HepG2 (cell line): ENCODE results near the gene IGDCC3. TPM values are rescaled to one million over a fixed set of nuclear protein-coding genes. Genes with fewer than 3 reads are reported as not detected.

Experiments
- BCL6 ChIP-seq: IDR thresholded peaks from 2 replicates; pipeline ENCODE4 v1.6.1; 2016; ENCODE audit warnings: missing genetic modification reagents, missing compliant biosample characterization
- CBX2 ChIP-seq, 2 experiments: fragments of 200-600 bp in 1 of 2; sonication (generic); formaldehyde crosslinking in 1 of 2; IDR thresholded peaks; 2 replicates each; pipeline versions ENCODE4 v1.7.0 to v1.8.1; 2018 to 2022; ENCODE audit warnings: low read depth in 2 of 2, low read length in 1 of 2, mild to moderate bottlenecking in 1 of 2, missing genetic modification reagents in 1 of 2
- HNF4A ChIP-seq: sonication (generic); formaldehyde crosslinking; IDR thresholded peaks from 2 replicates; pipeline ENCODE4 v1.4.0; 2020; ENCODE audit warnings: missing genetic modification reagents
- MNT ChIP-seq: fragments of 450-650 bp; IDR thresholded peaks from 2 replicates; pipeline ENCODE4 v1.6.1; 2016
- POLR2A ChIP-seq, 2 experiments: IDR thresholded peaks; 2 replicates each; pipeline ENCODE4 v1.6.1; 2011; ENCODE audit warnings: low read depth in 2 of 2, low read length in 2 of 2, mild to moderate bottlenecking in 1 of 2, moderate library complexity in 1 of 2; ENCODE audit not compliant: insufficient read depth in 1 of 2
- SAP130 ChIP-seq: IDR thresholded peaks from 2 replicates; pipeline ENCODE4 v1.6.1; 2016; ENCODE audit warnings: low read depth
- SIX1 ChIP-seq: sonication (generic); formaldehyde crosslinking; IDR thresholded peaks from 2 replicates; pipeline ENCODE4 v1.4.0; 2020; ENCODE audit warnings: missing genetic modification reagents, borderline replicate concordance
- SNAPC2 ChIP-seq: sonication (generic); formaldehyde crosslinking; IDR thresholded peaks from 2 replicates; pipeline ENCODE4 v1.8.1; 2022; ENCODE audit warnings: mild to moderate bottlenecking, missing genetic modification reagents
- SNRNP70 ChIP-seq: fragments of 200-400 bp; formaldehyde crosslinking; IDR thresholded peaks from 2 replicates; pipeline ENCODE4 v1.6.1; 2017; ENCODE audit warnings: mild to moderate bottlenecking, low read depth, low read length, moderate library complexity
- ZNF225 ChIP-seq: sonication (generic); formaldehyde crosslinking; IDR thresholded peaks from 2 replicates; pipeline ENCODE4 v1.4.0; 2020; ENCODE audit warnings: mild to moderate bottlenecking, missing genetic modification reagents
- polyA plus RNA-seq, 8 experiments: library from polyadenylated mRNA; depleted of rRNA in 3 of 8; stranded (reverse) in 7 of 8; unstranded in 1 of 8; fragments of >200 nt; fragmentation: Illumina TruSeq in 4 of 8; extraction: Trizol in 4 of 8; gene quantifications; 2 replicates each; pipeline versions ENCODE4 v1.2.1 to v1.2.3, GENCODE V29; 2011 to 2016; ENCODE audit warnings: low read depth in 4 of 8, missing spikeins in 1 of 8, mixed read lengths in 1 of 8; ENCODE audit not compliant: insufficient read depth in 1 of 8
- total RNA-seq, 5 experiments: library from RNA; depleted of rRNA; stranded (reverse); fragments of >200 nt; fragmentation: Illumina TruSeq; extraction: Trizol; gene quantifications; 2 replicates each; pipeline ENCODE4 v1.2.3, GENCODE V29; 2016; ENCODE audit warnings: low read depth in 1 of 5
- TF ChIP-seq, protein P1 (sequence below): sonication (generic); formaldehyde crosslinking; IDR thresholded peaks from 2 replicates; pipeline ENCODE4 v1.4.0; 2020; ENCODE audit warnings: mild to moderate bottlenecking, missing genetic modification reagents
- TF ChIP-seq, protein P2 (sequence below): sonication (generic); formaldehyde crosslinking; IDR thresholded peaks from 2 replicates; pipeline ENCODE4 v1.4.0; 2020; ENCODE audit warnings: mild to moderate bottlenecking, missing genetic modification reagents
- TF ChIP-seq, protein P3 (sequence below): sonication (generic); formaldehyde crosslinking; IDR thresholded peaks from 2 replicates; pipeline ENCODE4 v1.9.0; 2022; ENCODE audit warnings: missing genetic modification reagents, mild to moderate bottlenecking, borderline replicate concordance
- TF ChIP-seq, protein P4 (sequence below): sonication (generic); formaldehyde crosslinking; IDR thresholded peaks from 2 replicates; pipeline ENCODE4 v1.5.0; 2020; ENCODE audit warnings: mild to moderate bottlenecking, missing genetic modification reagents

Gene IGDCC3
- total and polyA plus RNA-seq, 2 of the 13 experiments (the other 11 are each of a cell fraction or from before 2014, with no cell fraction given), result 30.1 to 51.8 TPM

DNA sequence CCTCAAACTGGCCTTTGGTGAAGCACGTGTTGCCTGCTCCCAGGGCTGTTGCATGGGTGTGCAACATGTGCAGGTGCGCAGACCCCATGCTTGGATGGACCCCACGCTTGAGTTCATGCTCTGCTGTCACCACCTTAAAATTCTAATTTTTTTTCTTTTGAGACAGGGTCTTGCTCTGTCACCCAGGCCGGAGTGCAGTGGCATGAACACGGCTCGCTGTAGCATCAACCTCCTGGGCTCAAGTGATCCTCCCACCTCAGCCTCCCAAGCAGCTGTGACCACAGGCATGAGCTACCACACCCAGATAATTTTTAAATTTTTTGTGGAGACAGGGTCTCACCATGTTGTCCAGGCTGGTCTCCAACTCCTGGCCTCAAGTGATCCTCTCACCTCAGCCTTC is 9.1 kb upstream of the IGDCC3 start (continued):
- TF ChIP-seq, protein P1, sequence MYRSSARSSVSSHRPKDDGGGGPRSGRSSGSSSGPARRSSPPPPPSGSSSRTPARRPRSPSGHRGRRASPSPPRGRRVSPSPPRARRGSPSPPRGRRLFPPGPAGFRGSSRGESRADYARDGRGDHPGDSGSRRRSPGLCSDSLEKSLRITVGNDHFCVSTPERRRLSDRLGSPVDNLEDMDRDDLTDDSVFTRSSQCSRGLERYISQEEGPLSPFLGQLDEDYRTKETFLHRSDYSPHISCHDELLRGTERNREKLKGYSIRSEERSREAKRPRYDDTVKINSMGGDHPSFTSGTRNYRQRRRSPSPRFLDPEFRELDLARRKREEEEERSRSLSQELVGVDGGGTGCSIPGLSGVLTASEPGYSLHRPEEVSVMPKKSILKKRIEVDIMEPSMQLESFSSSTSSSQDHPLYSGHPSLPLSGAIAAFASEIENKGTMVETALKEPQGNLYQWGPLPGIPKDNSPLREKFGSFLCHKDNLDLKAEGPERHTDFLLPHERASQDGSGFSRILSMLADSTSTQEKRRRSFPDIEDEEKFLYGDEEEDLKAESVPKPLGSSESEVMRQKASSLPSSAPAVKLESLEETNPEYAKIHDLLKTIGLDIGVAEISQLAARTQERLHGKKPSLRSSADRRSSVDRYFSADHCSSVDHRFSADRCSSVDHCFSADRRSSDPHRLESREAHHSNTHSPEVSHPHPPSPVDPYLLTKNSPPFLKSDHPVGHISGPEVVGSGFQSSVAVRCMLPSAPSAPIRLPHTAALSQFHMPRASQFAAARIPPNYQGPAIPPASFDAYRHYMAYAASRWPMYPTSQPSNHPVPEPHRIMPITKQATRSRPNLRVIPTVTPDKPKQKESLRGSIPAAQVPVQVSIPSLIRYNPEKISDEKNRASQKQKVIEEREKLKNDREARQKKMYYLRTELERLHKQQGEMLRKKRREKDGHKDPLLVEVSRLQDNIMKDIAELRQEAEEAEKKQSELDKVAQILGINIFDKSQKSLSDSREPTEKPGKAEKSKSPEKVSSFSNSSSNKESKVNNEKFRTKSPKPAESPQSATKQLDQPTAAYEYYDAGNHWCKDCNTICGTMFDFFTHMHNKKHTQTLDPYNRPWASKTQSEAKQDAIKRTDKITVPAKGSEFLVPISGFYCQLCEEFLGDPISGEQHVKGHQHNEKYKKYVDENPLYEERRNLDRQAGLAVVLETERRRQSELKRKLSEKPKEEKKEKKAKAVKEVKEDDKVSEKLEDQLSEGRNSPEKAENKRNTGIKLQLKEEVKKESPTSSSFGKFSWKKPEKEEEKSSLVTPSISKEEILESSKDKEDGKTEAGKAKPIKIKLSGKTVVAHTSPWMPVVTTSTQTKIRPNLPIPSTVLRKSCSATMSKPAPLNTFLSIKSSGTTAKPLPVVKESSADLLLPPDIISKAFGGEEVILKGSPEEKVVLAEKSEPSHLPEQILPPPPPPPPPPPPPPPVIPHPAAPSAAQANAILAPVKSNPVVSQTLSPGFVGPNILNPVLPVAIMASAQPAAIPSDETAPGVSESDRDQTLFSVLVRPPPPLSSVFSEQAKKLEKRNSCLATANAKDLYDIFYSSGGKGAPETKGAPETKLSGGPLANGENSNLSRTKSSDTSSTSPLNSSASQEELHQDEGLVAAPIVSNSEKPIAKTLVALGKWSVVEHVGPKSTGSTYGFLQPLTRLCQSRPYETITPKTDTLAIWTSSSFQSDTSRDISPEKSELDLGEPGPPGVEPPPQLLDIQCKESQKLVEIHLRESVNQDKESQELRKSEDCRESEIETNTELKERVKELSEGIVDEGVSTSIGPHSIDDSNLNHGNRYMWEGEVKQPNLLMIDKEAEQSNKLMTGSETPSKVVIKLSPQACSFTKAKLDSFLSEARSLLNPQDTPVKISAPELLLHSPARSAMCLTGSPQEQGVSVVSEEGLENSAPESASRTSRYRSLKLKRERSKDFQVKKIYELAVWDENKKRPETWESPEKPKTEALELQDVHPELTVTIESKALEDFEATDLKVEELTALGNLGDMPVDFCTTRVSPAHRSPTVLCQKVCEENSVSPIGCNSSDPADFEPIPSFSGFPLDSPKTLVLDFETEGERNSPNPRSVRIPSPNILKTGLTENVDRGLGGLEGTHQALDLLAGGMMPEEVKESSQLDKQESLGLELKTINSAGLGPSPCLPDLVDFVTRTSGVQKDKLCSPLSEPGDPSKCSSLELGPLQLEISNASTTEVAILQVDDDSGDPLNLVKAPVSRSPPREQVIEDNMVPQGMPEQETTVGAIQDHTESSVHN (CRISPR knock-in tag), result no peak
- TF ChIP-seq, protein P2, sequence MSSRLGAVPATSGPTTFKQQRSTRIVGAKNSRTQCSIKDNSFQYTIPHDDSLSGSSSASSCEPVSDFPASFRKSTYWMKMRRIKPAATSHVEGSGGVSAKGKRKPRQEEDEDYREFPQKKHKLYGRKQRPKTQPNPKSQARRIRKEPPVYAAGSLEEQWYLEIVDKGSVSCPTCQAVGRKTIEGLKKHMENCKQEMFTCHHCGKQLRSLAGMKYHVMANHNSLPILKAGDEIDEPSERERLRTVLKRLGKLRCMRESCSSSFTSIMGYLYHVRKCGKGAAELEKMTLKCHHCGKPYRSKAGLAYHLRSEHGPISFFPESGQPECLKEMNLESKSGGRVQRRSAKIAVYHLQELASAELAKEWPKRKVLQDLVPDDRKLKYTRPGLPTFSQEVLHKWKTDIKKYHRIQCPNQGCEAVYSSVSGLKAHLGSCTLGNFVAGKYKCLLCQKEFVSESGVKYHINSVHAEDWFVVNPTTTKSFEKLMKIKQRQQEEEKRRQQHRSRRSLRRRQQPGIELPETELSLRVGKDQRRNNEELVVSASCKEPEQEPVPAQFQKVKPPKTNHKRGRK (CRISPR knock-in tag), result no peak
- no peak for TF ChIP-seq CBX2 (IDR thresholded peaks at IDR 0.05; ENCODE audit: low read depth, low read length)
- TF ChIP-seq CBX2 (CRISPR knock-in tag; IDR thresholded peaks at IDR 0.05; ENCODE audit: low read depth), result no peak
- TF ChIP-seq HNF4A (CRISPR knock-in tag), result no peak
- TF ChIP-seq SIX1 (CRISPR knock-in tag), result no peak
- peak; percentile 70 for TF ChIP-seq MNT
- TF ChIP-seq, protein P3, sequence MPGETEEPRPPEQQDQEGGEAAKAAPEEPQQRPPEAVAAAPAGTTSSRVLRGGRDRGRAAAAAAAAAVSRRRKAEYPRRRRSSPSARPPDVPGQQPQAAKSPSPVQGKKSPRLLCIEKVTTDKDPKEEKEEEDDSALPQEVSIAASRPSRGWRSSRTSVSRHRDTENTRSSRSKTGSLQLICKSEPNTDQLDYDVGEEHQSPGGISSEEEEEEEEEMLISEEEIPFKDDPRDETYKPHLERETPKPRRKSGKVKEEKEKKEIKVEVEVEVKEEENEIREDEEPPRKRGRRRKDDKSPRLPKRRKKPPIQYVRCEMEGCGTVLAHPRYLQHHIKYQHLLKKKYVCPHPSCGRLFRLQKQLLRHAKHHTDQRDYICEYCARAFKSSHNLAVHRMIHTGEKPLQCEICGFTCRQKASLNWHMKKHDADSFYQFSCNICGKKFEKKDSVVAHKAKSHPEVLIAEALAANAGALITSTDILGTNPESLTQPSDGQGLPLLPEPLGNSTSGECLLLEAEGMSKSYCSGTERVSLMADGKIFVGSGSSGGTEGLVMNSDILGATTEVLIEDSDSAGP (CRISPR knock-in tag), result 0 out of 2 replicates have a peak, but pooled peaks have one; percentile 8
- TF ChIP-seq, protein P4, sequence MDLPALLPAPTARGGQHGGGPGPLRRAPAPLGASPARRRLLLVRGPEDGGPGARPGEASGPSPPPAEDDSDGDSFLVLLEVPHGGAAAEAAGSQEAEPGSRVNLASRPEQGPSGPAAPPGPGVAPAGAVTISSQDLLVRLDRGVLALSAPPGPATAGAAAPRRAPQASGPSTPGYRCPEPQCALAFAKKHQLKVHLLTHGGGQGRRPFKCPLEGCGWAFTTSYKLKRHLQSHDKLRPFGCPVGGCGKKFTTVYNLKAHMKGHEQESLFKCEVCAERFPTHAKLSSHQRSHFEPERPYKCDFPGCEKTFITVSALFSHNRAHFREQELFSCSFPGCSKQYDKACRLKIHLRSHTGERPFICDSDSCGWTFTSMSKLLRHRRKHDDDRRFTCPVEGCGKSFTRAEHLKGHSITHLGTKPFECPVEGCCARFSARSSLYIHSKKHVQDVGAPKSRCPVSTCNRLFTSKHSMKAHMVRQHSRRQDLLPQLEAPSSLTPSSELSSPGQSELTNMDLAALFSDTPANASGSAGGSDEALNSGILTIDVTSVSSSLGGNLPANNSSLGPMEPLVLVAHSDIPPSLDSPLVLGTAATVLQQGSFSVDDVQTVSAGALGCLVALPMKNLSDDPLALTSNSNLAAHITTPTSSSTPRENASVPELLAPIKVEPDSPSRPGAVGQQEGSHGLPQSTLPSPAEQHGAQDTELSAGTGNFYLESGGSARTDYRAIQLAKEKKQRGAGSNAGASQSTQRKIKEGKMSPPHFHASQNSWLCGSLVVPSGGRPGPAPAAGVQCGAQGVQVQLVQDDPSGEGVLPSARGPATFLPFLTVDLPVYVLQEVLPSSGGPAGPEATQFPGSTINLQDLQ (CRISPR knock-in tag), result no peak
- no peak for TF ChIP-seq SNRNP70
- no peak for TF ChIP-seq SAP130
- TF ChIP-seq BCL6 (CRISPR knock-in tag), result no peak
- TF ChIP-seq SNAPC2, result no peak
- TF ChIP-seq POLR2A (IDR thresholded peaks at IDR 0.05; ENCODE audit: insufficient read depth in 1 of 2, low read depth in 2 of 2, low read length in 2 of 2), result no peak
- no peak for TF ChIP-seq ZNF225 (CRISPR knock-in tag)
